ELF-1 (cell line): ENCODE results near the gene CLRN2.
"Not testable (repeated sequence)": the region's sequence is repeated elsewhere in the genome, so short reads cannot be mapped to it uniquely, and the experiment has no call there.

ENCODE experiments used
- DNase-seq: peaks from one replicate; pipeline ENCODE4 v3.0.0-alpha.2; 2016; ENCODE audit warnings: low read depth, low spot score

Gene CLRN2

DNA sequence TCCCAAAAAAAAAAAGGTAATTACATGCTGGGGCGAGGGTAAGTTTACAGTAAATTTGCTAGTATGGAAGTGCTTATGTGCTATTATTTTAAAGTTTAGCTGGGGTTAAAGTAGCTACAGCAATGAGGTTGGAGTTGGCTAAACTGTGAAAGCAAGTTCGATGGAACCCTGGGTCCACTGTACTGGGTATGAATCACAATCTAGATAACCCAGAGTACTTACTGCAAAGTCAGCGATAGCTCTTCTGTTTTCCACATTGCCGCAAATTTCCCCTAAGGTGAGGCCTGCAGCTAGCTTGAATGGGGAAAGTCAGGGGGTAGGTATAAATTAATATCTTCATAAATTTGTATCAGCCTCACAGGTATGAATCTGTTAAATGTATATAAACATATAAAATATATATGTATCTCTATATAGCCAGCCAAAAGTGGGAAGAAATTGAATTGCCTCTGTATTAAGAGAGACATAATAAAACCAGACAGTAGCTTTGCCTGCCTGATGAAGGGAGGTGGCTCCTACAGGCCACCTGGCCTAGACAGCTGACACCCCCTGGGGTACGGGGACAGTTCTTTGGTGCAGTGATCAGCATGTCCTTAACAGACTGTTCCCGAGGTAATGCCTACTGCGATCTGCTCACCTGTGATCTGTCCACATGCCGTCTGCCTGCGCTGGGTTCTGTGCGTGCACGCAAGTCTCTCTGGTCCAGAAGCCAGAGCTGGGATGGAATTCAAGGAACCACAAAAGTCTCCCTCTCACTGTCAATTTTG is 30.6 kb downstream of the CLRN2 start:
- no peak for DNase-seq

GRCh38 chr4:17546222-17546621 is 31.3 kb downstream of the CLRN2 start:
- DNase-seq, result no peak

GRCh38 chr4:17546678-17547077 is 31.7 kb downstream of the CLRN2 start:
- DNase-seq, result no peak

GRCh38 chr4:17550549-17550948 is 35.6 kb downstream of the CLRN2 start:
- DNase-seq, result no peak

DNA sequence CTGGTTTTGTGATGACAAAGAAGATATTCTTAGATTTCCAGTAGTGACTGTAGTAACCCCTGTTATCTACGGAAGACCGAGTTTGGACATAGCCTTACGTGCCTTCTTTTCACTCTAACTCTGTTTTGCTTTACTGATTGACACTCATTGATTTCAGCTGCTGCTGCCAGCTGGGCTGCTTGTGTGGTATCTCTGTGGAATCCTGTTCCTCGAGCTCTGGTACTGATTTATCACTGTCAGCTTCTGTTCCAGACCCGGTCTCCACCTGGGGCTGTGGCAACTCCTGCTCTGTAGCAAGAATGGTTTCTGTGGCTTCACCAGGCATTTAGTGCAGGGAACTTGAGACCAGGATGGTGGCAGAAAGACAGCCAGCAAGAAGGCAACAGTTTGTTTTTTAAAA is 37.5 kb downstream of the CLRN2 start:
- peak; percentile 66 for DNase-seq

DNA sequence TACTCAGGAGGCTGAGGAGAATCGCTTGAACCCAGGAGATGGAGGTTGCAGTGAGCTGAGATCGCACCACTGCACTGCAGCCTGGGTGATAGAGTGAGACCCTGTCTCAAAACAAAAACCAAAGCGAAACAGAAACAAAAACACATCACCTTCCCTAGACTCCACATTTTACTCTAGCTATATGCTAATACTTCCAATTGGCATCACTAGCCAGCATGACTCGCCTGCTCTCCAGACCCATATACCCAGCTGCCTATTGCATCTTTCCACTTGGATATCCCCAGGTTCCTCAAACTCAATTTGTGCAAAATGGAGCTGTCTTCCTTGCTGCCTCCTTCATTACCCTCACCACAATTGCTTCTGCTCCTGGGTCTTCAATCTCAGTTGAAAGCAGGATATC is 39.6 kb downstream of the CLRN2 start:
- no peak for DNase-seq

DNA sequence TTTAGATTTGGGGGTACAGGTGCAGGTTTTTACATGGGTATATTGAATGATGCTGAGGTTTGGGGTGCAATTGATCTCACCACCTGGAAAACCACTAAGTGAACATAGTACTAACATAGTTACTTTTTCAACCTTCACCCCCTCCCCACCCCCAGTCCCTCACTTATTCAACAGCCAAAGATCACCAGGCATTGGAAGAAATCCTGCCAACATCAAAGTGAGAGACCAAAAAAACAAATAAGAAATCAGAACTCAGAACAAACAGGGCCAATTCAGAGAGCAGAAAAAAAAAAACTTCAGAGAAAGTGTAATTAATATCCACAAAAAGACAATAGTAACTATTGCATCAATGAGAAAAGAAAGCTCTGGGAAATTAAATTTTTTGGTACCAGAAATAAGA is 41.5 kb downstream of the CLRN2 start:
- DNase-seq, result no peak

DNA sequence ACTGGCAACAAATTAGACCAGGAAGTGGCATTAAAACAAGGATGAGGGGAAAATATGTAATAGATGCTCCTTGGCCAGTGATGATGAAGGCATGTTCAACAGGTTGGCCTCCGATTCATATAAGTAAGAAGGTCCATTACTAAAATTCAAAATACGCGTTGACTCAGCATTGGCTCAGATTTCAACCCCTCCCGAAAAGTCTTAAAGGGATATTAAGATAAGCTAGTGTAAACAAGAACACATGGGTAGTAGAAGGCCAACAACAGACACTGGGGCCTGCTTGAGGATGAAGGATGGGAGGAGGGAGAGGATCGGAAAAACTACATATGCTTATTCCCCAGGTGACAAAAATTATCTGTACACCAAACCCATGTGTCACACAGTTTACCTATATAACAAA is 42.9 kb downstream of the CLRN2 start:
- no peak for DNase-seq

DNA sequence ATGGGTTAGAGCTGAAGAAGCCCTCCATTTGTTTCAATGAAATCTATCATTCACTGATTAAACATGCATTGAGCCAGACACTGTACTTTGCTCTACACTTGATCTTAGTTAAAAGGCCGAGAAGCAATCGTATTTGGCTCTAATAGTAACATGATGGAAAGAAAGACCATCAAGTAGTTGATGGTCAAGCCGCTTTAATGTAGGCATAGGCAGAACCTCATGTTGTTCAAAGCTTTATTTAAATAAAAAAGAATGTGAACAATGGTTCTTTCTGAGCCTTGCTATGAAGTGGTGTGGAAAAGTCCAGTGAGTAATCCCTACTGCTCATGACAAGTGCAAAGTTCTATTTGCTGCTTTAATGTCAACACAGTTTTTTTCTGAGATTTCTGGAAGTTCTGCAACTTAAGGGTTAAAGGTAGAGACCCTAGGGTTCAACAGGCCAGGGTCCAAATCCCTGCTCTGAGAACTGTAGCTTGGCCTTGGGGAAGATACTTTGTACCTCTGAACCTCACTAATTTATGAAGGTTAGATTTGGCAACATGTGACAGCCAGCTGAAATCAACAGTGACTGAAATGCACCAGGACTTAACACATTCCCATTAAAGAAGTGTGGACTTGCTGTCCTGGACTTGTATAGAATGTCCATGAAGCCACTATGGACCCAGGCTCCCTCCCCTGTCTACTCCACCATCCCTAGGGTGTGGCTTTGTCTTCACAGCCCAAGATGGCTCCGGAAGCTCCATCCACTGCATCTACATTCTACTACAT is 44.2 kb downstream of the CLRN2 start:
- no peak for DNase-seq

- DNase-seq, result no peak
These were observed 44.7 kb downstream of the CLRN2 start for GRCh38 chr4:17559709-17560048.

DNA sequence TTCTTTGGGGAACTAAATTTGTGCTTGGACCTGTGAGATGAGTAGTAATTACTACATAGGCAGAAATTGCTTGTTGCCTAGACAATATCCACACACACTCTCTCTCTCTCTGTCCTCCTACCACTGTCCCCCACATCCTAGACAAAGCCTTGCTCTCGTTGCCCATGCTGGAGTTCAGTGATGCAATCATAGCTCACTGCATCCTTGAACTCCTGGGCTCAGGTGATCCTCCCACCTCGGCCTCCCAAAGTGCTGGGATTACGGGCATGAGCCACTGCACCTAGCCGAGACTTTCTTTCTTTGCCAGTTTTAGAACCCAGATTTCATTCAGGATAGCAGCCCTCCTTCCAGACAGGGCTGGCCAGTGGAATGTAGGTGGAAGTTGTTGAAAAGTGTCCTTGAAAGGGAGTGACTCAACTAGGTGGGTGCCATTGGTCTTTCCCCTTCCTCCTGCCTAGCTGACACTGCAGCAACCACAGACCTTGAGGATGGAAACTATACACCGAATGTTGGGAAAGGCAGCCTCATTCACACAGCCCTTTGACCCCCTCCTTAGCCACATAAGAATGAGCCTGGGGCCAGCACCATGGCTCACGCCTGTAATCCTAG is 45.2 kb downstream of the CLRN2 start:
- no peak for DNase-seq

GRCh38 chr4:17561195-17561909 is 46.4 kb downstream of the CLRN2 start:
- DNase-seq, result peak; percentile 17

GRCh38 chr4:17562157-17562556 is 47.2 kb downstream of the CLRN2 start:
- peak; percentile 32 for DNase-seq

DNA sequence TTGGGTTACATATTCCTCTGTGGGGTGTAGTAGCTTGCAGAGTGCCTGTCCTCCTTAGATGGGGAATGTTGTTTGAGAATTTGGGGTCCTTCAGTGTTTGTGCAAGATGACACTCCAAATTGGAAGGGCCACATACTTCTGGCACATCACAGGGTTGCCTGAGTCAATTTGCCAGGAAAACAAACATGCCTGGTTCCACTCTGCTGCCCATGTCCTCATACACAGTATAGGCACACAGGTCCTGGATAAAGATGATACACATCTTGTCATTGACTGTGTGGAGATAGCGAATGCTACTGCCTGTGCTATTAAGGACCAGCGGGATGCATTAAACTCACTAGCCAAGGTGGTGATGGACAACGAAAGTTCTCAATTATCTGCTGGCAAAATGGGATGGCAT is 50.9 kb downstream of the CLRN2 start:
- DNase-seq, result no peak

DNA sequence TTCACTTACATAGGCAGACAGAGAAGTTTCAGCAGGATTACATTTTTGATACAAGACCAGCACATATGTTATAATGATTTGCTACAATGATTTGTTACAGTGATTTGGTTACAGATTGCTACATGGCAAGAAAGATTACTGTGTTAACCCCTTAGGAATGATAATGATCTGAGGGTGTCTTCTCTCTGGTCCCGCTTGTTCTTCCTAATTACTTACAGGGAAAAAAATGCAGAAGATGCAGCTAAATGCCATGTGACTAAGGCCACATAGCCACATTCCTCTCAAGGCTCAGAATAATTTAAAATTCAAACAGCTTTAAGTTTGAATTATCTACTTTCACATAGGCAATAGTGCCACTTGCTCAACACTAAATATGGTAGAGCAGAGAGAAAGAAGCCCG is 52.3 kb downstream of the CLRN2 start:
- DNase-seq, result no peak

DNA sequence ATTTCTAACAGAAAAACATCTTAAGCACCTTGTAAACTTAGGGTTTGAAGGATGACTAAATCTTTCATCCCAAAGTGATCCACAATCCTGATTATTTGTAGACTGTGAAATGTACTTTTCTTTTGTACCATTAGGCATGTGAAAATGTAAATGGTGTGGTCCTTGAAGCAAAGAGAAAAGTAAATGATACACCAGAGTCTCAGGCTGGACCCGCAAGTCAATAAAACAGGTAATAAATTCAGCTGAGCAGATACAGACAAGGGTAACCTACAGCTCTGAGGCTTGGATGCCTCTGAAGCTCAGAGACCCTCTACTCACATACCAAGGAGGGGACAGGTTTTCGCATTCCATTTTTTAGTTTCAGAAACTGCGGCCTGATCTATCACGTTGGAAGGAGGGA is 59.2 kb downstream of the CLRN2 start:
- DNase-seq, result no peak

DNA sequence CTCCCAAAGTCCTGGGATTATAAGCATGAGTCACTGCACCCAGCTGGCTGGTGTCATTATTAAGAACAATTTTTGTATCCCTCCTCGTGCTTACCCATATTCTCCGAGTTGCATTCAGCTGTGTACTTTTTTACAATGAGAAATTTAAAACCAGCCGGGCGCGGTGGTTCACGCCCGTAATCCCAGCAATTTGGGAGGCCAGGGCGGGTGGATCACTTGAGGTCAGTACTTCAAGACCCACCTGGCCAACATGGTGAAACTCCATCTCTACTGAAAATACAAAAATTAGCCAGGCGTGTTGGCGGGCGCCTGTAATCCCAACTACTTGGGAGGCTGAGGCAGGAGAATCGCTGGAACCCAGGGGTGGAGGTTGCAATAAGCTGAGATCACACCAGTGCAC is 60.2 kb downstream of the CLRN2 start:
- DNase-seq, result not testable (repeated sequence)
